BLaER1 (cell line): ENCODE measurements around the gene TMEM178B.

Experiments used
- H3K27ac ChIP-seq: shearing (Covaris generic); formaldehyde crosslinking; 2 replicates; pipeline ENCODE4 v1.8.1; 2022
- H3K27me3 ChIP-seq: shearing (Covaris generic); formaldehyde crosslinking; 2 replicates; pipeline ENCODE4 v1.8.1; 2022
- H3K36me3 ChIP-seq: shearing (Covaris generic); formaldehyde crosslinking; 2 replicates; pipeline ENCODE4 v1.8.1; 2022
- H3K4me1 ChIP-seq: shearing (Covaris generic); formaldehyde crosslinking; 2 replicates; pipeline ENCODE4 v1.8.1; 2022
- H3K4me2 ChIP-seq: shearing (Covaris generic); formaldehyde crosslinking; 2 replicates; pipeline ENCODE4 v1.8.1; 2022
- H3K4me3 ChIP-seq: shearing (Covaris generic); formaldehyde crosslinking; 2 replicates; pipeline ENCODE4 v1.8.1; 2022
- H3K9ac ChIP-seq: shearing (Covaris generic); formaldehyde crosslinking; 2 replicates; pipeline ENCODE4 v1.8.1; 2022
- H3K9me3 ChIP-seq: shearing (Covaris generic); formaldehyde crosslinking; 2 replicates; pipeline ENCODE4 v1.8.1; 2022
- H4K20me1 ChIP-seq: shearing (Covaris generic); formaldehyde crosslinking; 2 replicates; pipeline ENCODE4 v1.8.1; 2022
- Cebpa-rat ChIP-seq: shearing (Covaris generic); IDR thresholded peaks from 2 replicates; pipeline ENCODE4 v1.8.1; 2022

TMEM178B gene

DNA sequence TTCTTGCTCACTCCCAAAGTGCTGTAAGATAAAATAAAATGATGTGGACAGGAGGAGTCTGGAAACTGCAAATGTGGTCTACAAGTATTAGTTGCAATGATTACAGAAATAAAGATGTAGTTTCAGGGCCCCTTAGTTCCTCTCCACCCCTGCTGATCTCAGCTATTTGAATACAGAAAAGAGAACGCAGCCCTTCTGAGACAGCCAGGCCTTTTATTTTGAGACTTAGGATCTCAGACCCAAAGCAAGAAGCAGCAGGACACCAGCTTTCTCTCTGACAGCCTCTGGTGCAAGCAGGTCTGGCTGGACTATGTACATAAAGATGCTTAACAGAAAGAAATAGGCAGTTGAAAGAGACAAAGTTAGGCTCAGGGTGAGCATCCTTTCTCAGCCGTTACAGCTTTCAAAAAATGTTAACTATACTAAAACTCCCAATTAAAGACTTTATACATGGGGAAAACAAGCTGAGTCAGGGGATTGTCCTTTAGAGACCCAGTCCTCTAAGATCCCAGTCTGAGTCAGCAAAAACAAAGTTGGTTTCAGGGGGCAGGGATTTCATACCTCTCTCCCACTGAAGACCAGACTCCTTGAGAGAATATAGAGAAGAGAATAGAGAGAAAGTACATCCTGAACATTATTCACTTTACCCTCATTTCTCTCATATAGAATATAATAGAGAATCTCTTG, 220.4 kb downstream of the TMEM178B start:
- H3K9me3 ChIP-seq: no peaks in the 10 kb centered on the region
- no peaks in the 10 kb centered on the region for H4K20me1 ChIP-seq
- H3K36me3 ChIP-seq: no peaks in the 10 kb centered on the region
- H3K4me3 ChIP-seq: no peak overlapping the region
- no peak overlapping the region for H3K4me2 ChIP-seq
- H3K4me1 ChIP-seq: peaks cover 20% of the 10 kb centered on the region
- H3K9ac ChIP-seq: no peak overlapping the region
- H3K27ac ChIP-seq: no peak overlapping the region
- no peak for TF ChIP-seq Cebpa-rat
- H3K27me3 ChIP-seq: no peaks in the 10 kb centered on the region

- Histone ChIP-seq H3K9ac (no peak overlapping the region), H4K20me1 (no peaks in the 10 kb centered on the region), H3K4me3 (no peak overlapping the region), H3K4me2 (no peak overlapping the region), H3K27ac (no peak overlapping the region), H3K4me1 (peaks cover 15% of the 10 kb centered on the region), H3K9me3 (no peaks in the 10 kb centered on the region), H3K36me3 (no peaks in the 10 kb centered on the region), H3K27me3 (no peaks in the 10 kb centered on the region)
- no peak for TF ChIP-seq Cebpa-rat
These were observed 221.6 kb downstream of the TMEM178B start for GRCh38 chr7:141295367-141295895.

GRCh38 chr7:141300816-141301215, 227.0 kb downstream of the TMEM178B start:
- H3K9me3 ChIP-seq: no peaks in the 10 kb centered on the region
- no peaks in the 10 kb centered on the region for H4K20me1 ChIP-seq
- H3K27me3 ChIP-seq: no peaks in the 10 kb centered on the region
- H3K27ac ChIP-seq: no peak overlapping the region
- H3K4me2 ChIP-seq: no peak overlapping the region
- no peak overlapping the region for H3K4me3 ChIP-seq
- TF ChIP-seq Cebpa-rat: no peak
- no peaks in the 10 kb centered on the region for H3K4me1 ChIP-seq
- H3K9ac ChIP-seq: no peak overlapping the region
- H3K36me3 ChIP-seq: no peaks in the 10 kb centered on the region

DNA sequence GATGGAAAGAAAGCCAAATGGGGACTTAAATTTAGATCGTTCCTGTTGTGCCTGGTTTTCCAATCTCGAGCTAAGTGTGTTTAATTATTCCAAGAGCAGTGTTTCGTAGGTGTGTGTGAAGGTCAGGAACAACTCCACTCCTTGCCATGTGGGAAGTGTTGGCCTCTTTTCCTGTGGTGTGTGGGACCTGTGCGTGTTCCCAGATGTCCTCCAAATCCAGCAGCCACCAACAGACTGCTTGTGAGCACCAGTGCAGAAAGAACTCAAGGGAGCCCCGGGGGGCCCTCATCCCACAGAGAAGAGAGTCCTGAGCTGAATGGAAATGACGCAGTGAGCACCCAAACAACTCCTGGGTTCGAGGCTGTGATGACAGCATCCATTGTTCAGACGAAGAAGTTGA, 227.7 kb downstream of the TMEM178B start:
- H3K36me3 ChIP-seq: no peaks in the 10 kb centered on the region
- H3K4me1 ChIP-seq: no peaks in the 10 kb centered on the region
- no peaks in the 10 kb centered on the region for H3K27me3 ChIP-seq
- H3K4me2 ChIP-seq: no peak overlapping the region
- no peaks in the 10 kb centered on the region for H4K20me1 ChIP-seq
- TF ChIP-seq Cebpa-rat: no peak
- H3K9me3 ChIP-seq: no peaks in the 10 kb centered on the region
- no peak overlapping the region for H3K4me3 ChIP-seq
- H3K27ac ChIP-seq: no peak overlapping the region
- no peak overlapping the region for H3K9ac ChIP-seq

DNA sequence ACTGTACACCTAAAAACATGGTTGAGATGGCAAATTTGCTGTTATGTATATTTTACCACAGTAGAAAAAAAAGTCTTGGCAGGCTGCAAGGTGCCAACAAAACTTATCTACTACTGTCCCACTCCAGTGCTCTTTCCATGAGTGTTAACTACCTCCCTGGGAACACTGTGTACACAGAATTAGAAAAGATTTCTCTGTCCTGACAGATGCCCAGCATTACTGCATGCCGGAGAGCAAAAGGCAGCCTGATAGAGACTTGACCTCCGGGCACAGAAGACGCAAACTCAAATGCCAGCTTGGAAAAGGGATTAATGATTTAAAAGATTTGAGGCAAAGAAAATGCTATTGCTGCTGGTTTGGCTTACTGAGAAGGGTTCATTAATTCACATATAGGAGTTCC, 228.8 kb downstream of the TMEM178B start:
- no peaks in the 10 kb centered on the region for H4K20me1 ChIP-seq
- no peaks in the 10 kb centered on the region for H3K9me3 ChIP-seq
- no peak for TF ChIP-seq Cebpa-rat
- H3K9ac ChIP-seq: no peak overlapping the region
- H3K27me3 ChIP-seq: no peaks in the 10 kb centered on the region
- no peak overlapping the region for H3K27ac ChIP-seq
- H3K36me3 ChIP-seq: no peaks in the 10 kb centered on the region
- H3K4me2 ChIP-seq: no peak overlapping the region
- no peaks in the 10 kb centered on the region for H3K4me1 ChIP-seq
- no peak overlapping the region for H3K4me3 ChIP-seq

- Histone ChIP-seq H3K4me1 (no peaks in the 10 kb centered on the region), H4K20me1 (no peaks in the 10 kb centered on the region), H3K27me3 (no peaks in the 10 kb centered on the region), H3K4me3 (no peak overlapping the region), H3K27ac (no peak overlapping the region), H3K9ac (no peak overlapping the region), H3K9me3 (no peaks in the 10 kb centered on the region), H3K36me3 (no peaks in the 10 kb centered on the region), H3K4me2 (no peak overlapping the region)
- TF ChIP-seq Cebpa-rat: no peak
These were observed 230.4 kb downstream of the TMEM178B start for GRCh38 chr7:141304291-141304690.

DNA sequence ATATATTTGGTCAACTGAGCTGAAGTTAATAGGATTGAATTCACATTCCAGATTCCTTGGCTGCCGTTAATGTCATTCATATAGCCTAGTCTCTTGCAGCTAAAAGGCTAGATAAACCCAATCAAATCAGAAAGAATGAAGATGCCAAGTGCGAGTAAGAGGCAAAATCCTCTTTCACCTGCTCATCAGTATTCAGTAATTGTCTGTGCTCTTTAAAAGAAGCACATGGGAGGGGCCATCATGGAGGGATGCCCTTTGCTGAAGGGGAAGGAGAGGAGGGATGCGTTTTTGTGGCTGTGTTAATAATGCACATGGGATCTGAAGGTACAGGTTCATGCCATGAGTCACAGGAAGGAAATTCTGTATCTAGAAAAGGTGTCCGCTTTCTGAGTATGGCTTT, 232.2 kb downstream of the TMEM178B start:
- Histone ChIP-seq H4K20me1 (no peaks in the 10 kb centered on the region), H3K9ac (no peak overlapping the region), H3K27me3 (no peaks in the 10 kb centered on the region), H3K4me2 (no peak overlapping the region), H3K9me3 (no peaks in the 10 kb centered on the region), H3K36me3 (no peaks in the 10 kb centered on the region), H3K4me3 (no peak overlapping the region), H3K27ac (no peak overlapping the region), H3K4me1 (no peaks in the 10 kb centered on the region)
- no peak for TF ChIP-seq Cebpa-rat

DNA sequence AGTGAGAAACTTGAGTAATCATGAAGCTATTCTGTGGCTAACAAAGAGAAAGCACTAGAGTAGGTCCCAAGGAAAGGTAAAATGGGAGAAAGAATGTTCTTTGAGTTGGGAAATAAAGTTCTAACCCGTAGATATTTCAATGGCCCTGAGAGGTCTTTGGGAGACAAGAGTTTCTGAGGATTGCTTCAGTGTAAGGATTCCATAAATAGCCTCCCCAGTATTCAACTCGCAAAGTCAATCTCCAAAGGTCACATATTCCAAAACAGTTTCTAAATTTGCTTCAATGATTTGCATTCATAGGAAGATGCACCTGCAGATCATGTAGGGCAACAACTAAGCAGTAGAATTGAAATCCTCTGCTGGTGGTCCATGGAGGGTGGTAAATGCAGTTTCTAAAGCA, 238.5 kb downstream of the TMEM178B start:
- no peaks in the 10 kb centered on the region for H3K9me3 ChIP-seq
- H3K27me3 ChIP-seq: no peaks in the 10 kb centered on the region
- H3K9ac ChIP-seq: no peak overlapping the region
- no peak overlapping the region for H3K4me3 ChIP-seq
- H3K4me2 ChIP-seq: no peak overlapping the region
- H3K36me3 ChIP-seq: no peaks in the 10 kb centered on the region
- no peak overlapping the region for H3K27ac ChIP-seq
- H3K4me1 ChIP-seq: no peaks in the 10 kb centered on the region
- H4K20me1 ChIP-seq: no peaks in the 10 kb centered on the region
- TF ChIP-seq Cebpa-rat: no peak

GRCh38 chr7:141312828-141313521, 239.1 kb downstream of the TMEM178B start:
- no peaks in the 10 kb centered on the region for H3K9me3 ChIP-seq
- no peaks in the 10 kb centered on the region for H3K36me3 ChIP-seq
- no peak overlapping the region for H3K4me2 ChIP-seq

DNA sequence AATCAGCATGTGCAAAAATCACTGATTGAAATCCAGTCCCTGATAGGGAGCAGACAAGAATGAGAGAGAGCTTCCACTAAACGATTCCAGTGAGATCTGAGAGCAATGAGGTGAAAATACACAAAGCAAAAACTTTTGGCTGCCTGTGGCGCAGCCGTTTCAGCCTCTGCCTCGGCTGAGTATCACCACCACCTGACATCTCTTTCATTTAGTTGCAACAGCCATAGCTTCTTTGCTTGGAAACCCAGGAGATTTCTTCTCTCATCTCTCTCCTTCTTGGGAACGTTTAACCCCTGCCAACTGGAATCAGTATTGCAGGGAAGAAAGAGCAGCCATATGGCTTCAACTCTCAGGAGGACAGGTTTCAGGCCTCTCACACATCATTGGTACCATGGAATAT, 240.0 kb downstream of the TMEM178B start:
- Histone ChIP-seq H3K9me3 (no peaks in the 10 kb centered on the region), H3K4me1 (no peaks in the 10 kb centered on the region), H3K9ac (no peak overlapping the region), H3K4me2 (no peak overlapping the region), H3K36me3 (no peaks in the 10 kb centered on the region), H3K27me3 (no peaks in the 10 kb centered on the region), H3K27ac (no peak overlapping the region), H3K4me3 (no peak overlapping the region), H4K20me1 (no peaks in the 10 kb centered on the region)
- no peak for TF ChIP-seq Cebpa-rat

More at GRCh38 chr7:141312828-141313521, 239.1 kb downstream of the TMEM178B start:
- H3K27me3 ChIP-seq: no peaks in the 10 kb centered on the region
- no peak overlapping the region for H3K9ac ChIP-seq
- no peak overlapping the region for H3K27ac ChIP-seq
- TF ChIP-seq Cebpa-rat: no peak
- H3K4me3 ChIP-seq: no peak overlapping the region
- H4K20me1 ChIP-seq: no peaks in the 10 kb centered on the region
- H3K4me1 ChIP-seq: no peaks in the 10 kb centered on the region
